Measurements from ENCODE around the gene SPRED1. TPM values are rescaled to one million over a fixed set of nuclear protein-coding genes. Genes with fewer than 3 reads are reported as not detected.

Gene SPRED1
- total RNA-seq, 1 donor from 2014 or later: 0.44 TPM

- H3K4me1 Mint-ChIP-seq: no peaks in the 10 kb centered on the region
These were observed 67.5 kb downstream of the SPRED1 start for GRCh38 chr15:38320181-38320580.

GRCh38 chr15:38320866-38321265 is 68.2 kb downstream of the SPRED1 start:
- Mint-ChIP-seq H3K9me3 (no peaks in the 10 kb centered on the region), H3K27me3 (peaks cover 8% of the 10 kb centered on the region), H3K36me3 (ENCODE audit: low read depth) (no peaks in the 10 kb centered on the region), H3K27ac (no peak overlapping the region), H3K4me1 (no peaks in the 10 kb centered on the region), H3K4me3 (no peak overlapping the region)
- no peak for DNase-seq
- intact Hi-C loops (cut with micrococcal nuclease): no loop called here

More at GRCh38 chr15:38320181-38320580, 67.5 kb downstream of the SPRED1 start:
- H3K36me3 Mint-ChIP-seq (ENCODE audit: low read depth): no peaks in the 10 kb centered on the region
- H3K4me3 Mint-ChIP-seq: no peak overlapping the region
- DNase-seq: no peak
- intact Hi-C loops (cut with micrococcal nuclease): no loop called here
- no peak overlapping the region for H3K27ac Mint-ChIP-seq
- peaks cover 12% of the 10 kb centered on the region for H3K27me3 Mint-ChIP-seq
- no peaks in the 10 kb centered on the region for H3K9me3 Mint-ChIP-seq

- no peaks in the 10 kb centered on the region for H3K36me3 Mint-ChIP-seq (ENCODE audit: low read depth)
- no peak overlapping the region for H3K27ac Mint-ChIP-seq
- DNase-seq: no peak
- peaks cover 2% of the 10 kb centered on the region for H3K27me3 Mint-ChIP-seq
- H3K4me3 Mint-ChIP-seq: no peak overlapping the region
- no peaks in the 10 kb centered on the region for H3K4me1 Mint-ChIP-seq
- intact Hi-C loops (cut with micrococcal nuclease): no loop called here
- no peaks in the 10 kb centered on the region for H3K9me3 Mint-ChIP-seq
These were observed 71.3 kb downstream of the SPRED1 start for GRCh38 chr15:38323895-38324294.

GRCh38 chr15:38324939-38325647 is 72.5 kb downstream of the SPRED1 start:
- H3K27ac Mint-ChIP-seq: no peak overlapping the region
- H3K9me3 Mint-ChIP-seq: no peaks in the 10 kb centered on the region
- H3K36me3 Mint-ChIP-seq (ENCODE audit: low read depth): no peaks in the 10 kb centered on the region
- H3K27me3 Mint-ChIP-seq: peaks cover 2% of the 10 kb centered on the region
- DNase-seq: no peak
- H3K4me3 Mint-ChIP-seq: no peak overlapping the region
- intact Hi-C loops (cut with micrococcal nuclease): no loop called here
- H3K4me1 Mint-ChIP-seq: no peaks in the 10 kb centered on the region

GRCh38 chr15:38325648-38325990 is 73.0 kb downstream of the SPRED1 start:
- H3K27ac Mint-ChIP-seq: no peak overlapping the region
- peaks cover 2% of the 10 kb centered on the region for H3K27me3 Mint-ChIP-seq
- no peak for DNase-seq
- no peak overlapping the region for H3K4me3 Mint-ChIP-seq
- no peaks in the 10 kb centered on the region for H3K36me3 Mint-ChIP-seq (ENCODE audit: low read depth)
- H3K4me1 Mint-ChIP-seq: no peaks in the 10 kb centered on the region
- H3K9me3 Mint-ChIP-seq: no peaks in the 10 kb centered on the region
- intact Hi-C loops (cut with micrococcal nuclease): no loop called here

- Mint-ChIP-seq H3K4me1 (no peaks in the 10 kb centered on the region), H3K36me3 (ENCODE audit: low read depth) (no peaks in the 10 kb centered on the region), H3K27ac (no peak overlapping the region), H3K27me3 (peaks cover 15% of the 10 kb centered on the region), H3K9me3 (no peaks in the 10 kb centered on the region), H3K4me3 (no peak overlapping the region)
- no peak for DNase-seq
- intact Hi-C loops (cut with micrococcal nuclease): no loop called here
These were observed 80.1 kb downstream of the SPRED1 start for GRCh38 chr15:38332711-38333110.

GRCh38 chr15:38335116-38335515 is 82.5 kb downstream of the SPRED1 start:
- Mint-ChIP-seq H3K27me3 (peaks cover 18% of the 10 kb centered on the region), H3K4me3 (no peak overlapping the region), H3K4me1 (no peaks in the 10 kb centered on the region), H3K9me3 (no peaks in the 10 kb centered on the region), H3K27ac (no peak overlapping the region), H3K36me3 (ENCODE audit: low read depth) (no peaks in the 10 kb centered on the region)
- no peak for DNase-seq
- intact Hi-C loops (cut with micrococcal nuclease): no loop called here

GRCh38 chr15:38344351-38344750 is 91.7 kb downstream of the SPRED1 start:
- H3K9me3 Mint-ChIP-seq: no peaks in the 10 kb centered on the region
- H3K4me1 Mint-ChIP-seq: no peaks in the 10 kb centered on the region
- no peaks in the 10 kb centered on the region for H3K36me3 Mint-ChIP-seq (ENCODE audit: low read depth)
- no peak for DNase-seq
- H3K4me3 Mint-ChIP-seq: no peak overlapping the region
- intact Hi-C loops (cut with micrococcal nuclease): no loop called here
- peaks cover 18% of the 10 kb centered on the region for H3K27me3 Mint-ChIP-seq
- no peak overlapping the region for H3K27ac Mint-ChIP-seq

- no peak overlapping the region for H3K4me3 Mint-ChIP-seq
- no peak overlapping the region for H3K27ac Mint-ChIP-seq
- H3K9me3 Mint-ChIP-seq: no peaks in the 10 kb centered on the region
- intact Hi-C loops (cut with micrococcal nuclease): no loop called here
- peaks cover 13% of the 10 kb centered on the region for H3K27me3 Mint-ChIP-seq
- no peaks in the 10 kb centered on the region for H3K36me3 Mint-ChIP-seq (ENCODE audit: low read depth)
- no peak for DNase-seq
- no peaks in the 10 kb centered on the region for H3K4me1 Mint-ChIP-seq
These were observed 96.6 kb downstream of the SPRED1 start for GRCh38 chr15:38349251-38349650.

GRCh38 chr15:38351466-38351865 is 98.8 kb downstream of the SPRED1 start:
- intact Hi-C loops (cut with micrococcal nuclease): loop anchor here (10.0 kb wide), 1 partner anchor 587 kb away; no protein-coding TSS in a partner anchor
- DNase-seq: no peak
- Mint-ChIP-seq H3K4me3 (no peak overlapping the region), H3K27ac (no peak overlapping the region), H3K9me3 (no peaks in the 10 kb centered on the region), H3K27me3 (peaks cover 18% of the 10 kb centered on the region), H3K4me1 (no peaks in the 10 kb centered on the region), H3K36me3 (ENCODE audit: low read depth) (no peaks in the 10 kb centered on the region)

GRCh38 chr15:38354315-38354929 is 101.8 kb downstream of the SPRED1 start:
- no peaks in the 10 kb centered on the region for H3K36me3 Mint-ChIP-seq (ENCODE audit: low read depth)

GRCh38 chr15:38362355-38362754 is 109.7 kb downstream of the SPRED1 start:
- no peaks in the 10 kb centered on the region for H3K36me3 Mint-ChIP-seq (ENCODE audit: low read depth)
- no peak overlapping the region for H3K4me3 Mint-ChIP-seq
- no peak for DNase-seq
- no peaks in the 10 kb centered on the region for H3K9me3 Mint-ChIP-seq
- no peak overlapping the region for H3K27ac Mint-ChIP-seq
- H3K27me3 Mint-ChIP-seq: peaks cover 16% of the 10 kb centered on the region
- no peaks in the 10 kb centered on the region for H3K4me1 Mint-ChIP-seq
- intact Hi-C loops (cut with micrococcal nuclease): no loop called here

More at GRCh38 chr15:38354315-38354929, 101.8 kb downstream of the SPRED1 start:
- peak; percentile 81 for DNase-seq
- no peaks in the 10 kb centered on the region for H3K9me3 Mint-ChIP-seq
- intact Hi-C loops (cut with micrococcal nuclease): loop anchor here (2.0 to 10.0 kb wide), 2 partner anchors 360 to 590 kb away; no protein-coding TSS in a partner anchor
- peaks cover 14% of the 10 kb centered on the region for H3K27me3 Mint-ChIP-seq
- H3K27ac Mint-ChIP-seq: no peak overlapping the region
- H3K4me1 Mint-ChIP-seq: no peaks in the 10 kb centered on the region
- no peak overlapping the region for H3K4me3 Mint-ChIP-seq

GRCh38 chr15:38367476-38367875 is 114.8 kb downstream of the SPRED1 start:
- Mint-ChIP-seq H3K4me3 (no peak overlapping the region), H3K4me1 (no peaks in the 10 kb centered on the region), H3K27me3 (peaks cover 12% of the 10 kb centered on the region), H3K9me3 (no peaks in the 10 kb centered on the region), H3K36me3 (ENCODE audit: low read depth) (no peaks in the 10 kb centered on the region), H3K27ac (no peak overlapping the region)
- intact Hi-C loops (cut with micrococcal nuclease): no loop called here
- DNase-seq: no peak

- Mint-ChIP-seq H3K9me3 (peaks cover 7% of the 10 kb centered on the region), H3K36me3 (ENCODE audit: low read depth) (no peaks in the 10 kb centered on the region), H3K27me3 (peaks cover 13% of the 10 kb centered on the region), H3K4me3 (no peak overlapping the region), H3K27ac (no peak overlapping the region), H3K4me1 (no peaks in the 10 kb centered on the region)
- no peak for DNase-seq
- intact Hi-C loops (cut with micrococcal nuclease): no loop called here
These were observed 117.4 kb downstream of the SPRED1 start for GRCh38 chr15:38369936-38370478.
